Measurements from ENCODE around the gene SGK1.
"Not testable (repeated sequence)": the region's sequence is repeated elsewhere in the genome, so short reads cannot be mapped to it uniquely, and the experiment has no call there.

Gene SGK1

DNA sequence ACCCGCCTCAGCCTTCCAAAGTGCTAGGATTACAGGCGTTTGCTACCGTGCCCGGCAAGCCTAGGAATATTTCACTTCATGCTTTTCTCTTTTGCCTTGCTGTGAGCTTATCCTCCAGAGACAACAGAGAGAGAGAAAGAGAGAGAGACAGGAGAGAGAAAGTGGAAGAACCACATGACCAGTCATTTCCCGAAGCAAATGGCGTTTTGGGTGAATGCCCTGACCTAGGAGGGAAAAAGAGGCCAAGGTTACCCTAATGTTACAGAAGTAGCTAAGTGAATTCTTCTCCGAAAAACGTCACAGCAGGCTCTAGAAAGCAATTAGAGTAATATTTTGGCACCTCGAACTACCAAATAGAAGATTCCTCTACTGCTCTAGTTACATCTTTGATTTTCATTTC lies 9.1 kb downstream of the SGK1 start:
- in situ Hi-C loops (cut with HindIII; ENCODE audit: low sequenced_read_pairs): no loop called here
- TF ChIP-seq, protein P1, sequence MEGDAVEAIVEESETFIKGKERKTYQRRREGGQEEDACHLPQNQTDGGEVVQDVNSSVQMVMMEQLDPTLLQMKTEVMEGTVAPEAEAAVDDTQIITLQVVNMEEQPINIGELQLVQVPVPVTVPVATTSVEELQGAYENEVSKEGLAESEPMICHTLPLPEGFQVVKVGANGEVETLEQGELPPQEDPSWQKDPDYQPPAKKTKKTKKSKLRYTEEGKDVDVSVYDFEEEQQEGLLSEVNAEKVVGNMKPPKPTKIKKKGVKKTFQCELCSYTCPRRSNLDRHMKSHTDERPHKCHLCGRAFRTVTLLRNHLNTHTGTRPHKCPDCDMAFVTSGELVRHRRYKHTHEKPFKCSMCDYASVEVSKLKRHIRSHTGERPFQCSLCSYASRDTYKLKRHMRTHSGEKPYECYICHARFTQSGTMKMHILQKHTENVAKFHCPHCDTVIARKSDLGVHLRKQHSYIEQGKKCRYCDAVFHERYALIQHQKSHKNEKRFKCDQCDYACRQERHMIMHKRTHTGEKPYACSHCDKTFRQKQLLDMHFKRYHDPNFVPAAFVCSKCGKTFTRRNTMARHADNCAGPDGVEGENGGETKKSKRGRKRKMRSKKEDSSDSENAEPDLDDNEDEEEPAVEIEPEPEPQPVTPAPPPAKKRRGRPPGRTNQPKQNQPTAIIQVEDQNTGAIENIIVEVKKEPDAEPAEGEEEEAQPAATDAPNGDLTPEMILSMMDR (IDR thresholded peaks at IDR 0.05; ENCODE audit: low read depth, low read length): no peak

DNA sequence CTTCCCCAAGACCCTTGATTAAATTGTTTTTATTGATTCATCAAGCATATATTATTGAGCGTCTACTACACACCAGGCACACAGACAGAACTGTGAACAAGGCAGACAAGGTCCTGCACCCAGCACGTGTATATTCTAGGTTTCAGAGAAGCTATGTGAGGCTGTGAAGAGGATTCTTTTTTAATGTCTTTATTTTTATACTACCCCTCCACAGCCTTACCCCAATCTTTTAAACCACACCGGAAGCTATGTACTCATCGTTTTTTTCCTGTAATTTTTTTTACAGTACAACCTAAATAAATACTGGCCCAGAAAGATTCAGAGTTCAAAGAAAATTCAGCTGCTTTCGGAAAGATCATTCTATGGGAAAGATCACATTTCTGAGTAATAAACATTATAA lies 10.0 kb downstream of the SGK1 start:
- no peak overlapping the region for H3K4me3 ChIP-seq (ENCODE audit: low read depth, low read length)
- DNase-seq (ENCODE audit: low read depth, low spot score): no peak
- in situ Hi-C loops (cut with HindIII; ENCODE audit: low sequenced_read_pairs): no loop called here
- TF ChIP-seq, protein P1 (IDR thresholded peaks at IDR 0.05; ENCODE audit: low read depth, low read length): no peak

More for the DNA sequence above, 9.1 kb downstream of the SGK1 start:
- no peak for DNase-seq (ENCODE audit: low read depth, low spot score)
- no peak overlapping the region for H3K4me3 ChIP-seq (ENCODE audit: low read depth, low read length)

- H3K4me3 ChIP-seq (ENCODE audit: low read depth, low read length): no peak overlapping the region
- in situ Hi-C loops (cut with HindIII; ENCODE audit: low sequenced_read_pairs): no loop called here
- DNase-seq (ENCODE audit: low read depth, low spot score): no peak
- TF ChIP-seq, protein P1 (IDR thresholded peaks at IDR 0.05; ENCODE audit: low read depth, low read length): no peak
These were observed 10.8 kb downstream of the SGK1 start for GRCh38 chr6:134307075-134307474.

GRCh38 chr6:134304381-134304780 lies 13.5 kb downstream of the SGK1 start:
- DNase-seq (ENCODE audit: low read depth, low spot score); in situ Hi-C loops (cut with HindIII; ENCODE audit: low sequenced_read_pairs); H3K4me3 ChIP-seq (ENCODE audit: low read depth, low read length): not testable (repeated sequence)

DNA sequence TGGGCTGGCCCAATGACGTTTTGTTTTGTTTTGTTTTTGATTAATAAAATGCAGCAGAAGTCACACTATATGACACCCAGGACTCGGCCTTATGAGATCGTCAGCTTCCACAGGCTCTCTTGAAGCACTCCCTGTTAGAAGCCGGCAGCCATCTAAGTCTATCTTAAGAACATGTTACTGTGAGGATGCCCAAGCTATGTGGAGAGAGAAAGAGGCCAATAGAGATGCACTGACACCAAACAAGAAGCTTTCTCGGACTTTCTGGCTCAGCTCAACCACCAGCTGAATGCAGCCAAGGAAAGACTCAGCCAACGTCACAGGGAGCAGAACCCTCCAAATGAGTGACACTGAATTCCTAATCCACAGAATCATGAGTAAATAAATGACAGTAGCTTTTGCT lies 14.0 kb downstream of the SGK1 start:
- TF ChIP-seq, protein P1 (IDR thresholded peaks at IDR 0.05; ENCODE audit: low read depth, low read length): no peak
- in situ Hi-C loops (cut with HindIII; ENCODE audit: low sequenced_read_pairs): no loop called here
- H3K4me3 ChIP-seq (ENCODE audit: low read depth, low read length): no peak overlapping the region
- no peak for DNase-seq (ENCODE audit: low read depth, low spot score)

- H3K4me3 ChIP-seq (ENCODE audit: low read depth, low read length): no peak overlapping the region
- peak; percentile 77 for DNase-seq (ENCODE audit: low read depth, low spot score)
- TF ChIP-seq, protein P1 (IDR thresholded peaks at IDR 0.05; ENCODE audit: low read depth, low read length): no peak
- in situ Hi-C loops (cut with HindIII; ENCODE audit: low sequenced_read_pairs): no loop called here
These were observed 18.7 kb downstream of the SGK1 start for GRCh38 chr6:134299236-134299635.

DNA sequence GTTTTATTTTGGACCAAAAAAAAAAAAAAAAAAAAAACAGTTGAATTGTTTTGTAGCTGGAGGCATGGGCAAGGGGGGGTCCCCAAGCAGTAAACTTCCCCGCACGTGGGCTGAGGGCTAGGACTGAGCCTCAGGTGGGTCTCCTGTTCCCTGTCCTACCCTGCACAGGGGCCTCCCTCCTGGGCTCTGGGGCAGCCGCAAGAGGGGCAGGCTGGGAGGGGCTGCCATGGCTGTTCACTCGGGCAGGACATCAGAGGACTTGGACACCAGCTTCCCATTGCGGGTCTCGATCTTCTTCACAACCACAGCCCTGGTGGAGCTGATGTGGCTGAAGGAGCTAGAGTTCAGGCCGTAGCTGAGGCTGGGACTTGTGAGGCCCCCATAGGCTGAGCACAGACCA lies 21.1 kb downstream of the SGK1 start:
- H3K4me3 ChIP-seq (ENCODE audit: low read depth, low read length): no peak overlapping the region
- no peak for DNase-seq (ENCODE audit: low read depth, low spot score)
- in situ Hi-C loops (cut with HindIII; ENCODE audit: low sequenced_read_pairs): no loop called here
- TF ChIP-seq, protein P1 (IDR thresholded peaks at IDR 0.05; ENCODE audit: low read depth, low read length): no peak
